MM.1S (cell line): ENCODE measurements around the gene TPI1.
A peak's percentile ranks its signal among the peaks of the same experiment; 100 is the strongest.

Source experiments
- DNase-seq: peaks from one replicate; pipeline ENCODE4 v3.0.0-alpha.2; 2015
- H2AFZ ChIP-seq: fragments of 300-600 bp; sonication (generic); 2 replicates; pipeline ENCODE4 v1.6.0; 2016; ENCODE audit warnings: antibody characterized with exemption, low read length
- H3F3A ChIP-seq: fragments of 300-600 bp; sonication (generic); 2 replicates; pipeline ENCODE4 v1.6.1; 2016; ENCODE audit warnings: mild to moderate bottlenecking, antibody characterized with exemption, low read length, moderate library complexity, mixed read lengths; ENCODE audit not compliant: insufficient read depth
- H3K27ac ChIP-seq: fragments of 300-600 bp; sonication (generic); 2 replicates; pipeline ENCODE4 v1.5.1; 2016; ENCODE audit warnings: mild to moderate bottlenecking, low read length
- H3K27me3 ChIP-seq: fragments of 300-600 bp; sonication (generic); replicated peaks from 2 replicates; pipeline ENCODE4 v1.6.0; 2016; ENCODE audit warnings: low read length; ENCODE audit not compliant: insufficient read depth
- H3K36me3 ChIP-seq: fragments of 300-600 bp; sonication (generic); replicated peaks from 2 replicates; pipeline ENCODE4 v1.6.1; 2016; ENCODE audit warnings: mild to moderate bottlenecking, low read length, mixed read lengths; ENCODE audit not compliant: insufficient read depth
- H3K4me1 ChIP-seq: fragments of 300-600 bp; sonication (generic); 2 replicates; pipeline ENCODE4 v1.6.1; 2016; ENCODE audit warnings: low read length, mixed read lengths
- H3K4me2 ChIP-seq: fragments of 300-600 bp; sonication (generic); 2 replicates; pipeline ENCODE4 v1.6.0; 2016; ENCODE audit warnings: low read depth, low read length
- H3K4me3 ChIP-seq: fragments of 300-600 bp; sonication (generic); 2 replicates; pipeline ENCODE4 v1.5.1; 2016; ENCODE audit warnings: low read length, mixed read lengths
- H3K79me2 ChIP-seq: fragments of 300-600 bp; sonication (generic); 2 replicates; pipeline ENCODE4 v1.6.1; 2016; ENCODE audit warnings: mixed run types, low read length, mixed read lengths
- H3K9ac ChIP-seq: fragments of 300-600 bp; sonication (generic); 2 replicates; pipeline ENCODE4 v1.6.1; 2016; ENCODE audit warnings: low read length, mixed read lengths
- H3K9me2 ChIP-seq: fragments of 300-600 bp; sonication (generic); replicated peaks from 2 replicates; pipeline ENCODE4 v1.6.1; 2016; ENCODE audit warnings: mild to moderate bottlenecking, low read length, mixed read lengths; ENCODE audit not compliant: insufficient read depth
- H3K9me3 ChIP-seq: fragments of 300-600 bp; sonication (generic); replicated peaks from 2 replicates; pipeline ENCODE4 v1.6.1; 2016; ENCODE audit warnings: mild to moderate bottlenecking, low read length, mixed read lengths; ENCODE audit not compliant: insufficient read depth
- H4K20me1 ChIP-seq: fragments of 300-600 bp; sonication (generic); 2 replicates; pipeline ENCODE4 v1.6.1; 2016; ENCODE audit warnings: mild to moderate bottlenecking, low read length, moderate library complexity, mixed read lengths; ENCODE audit not compliant: insufficient read depth
- EZH2 ChIP-seq: fragments of 300-600 bp; sonication (generic); optimal IDR thresholded peaks from 2 replicates; pipeline ENCODE3; 2017; ENCODE audit warnings: low read depth, mild to moderate bottlenecking, antibody characterized with exemption, low read length, mixed read lengths
- EZH2phosphoT487 ChIP-seq: fragments of 300-600 bp; sonication (generic); IDR thresholded peaks from 2 replicates; pipeline ENCODE4 v1.6.1; 2018; ENCODE audit warnings: antibody characterized with exemption, low read length
- TF ChIP-seq, protein P1 (sequence below): fragments of 300-600 bp; sonication (generic); IDR thresholded peaks from 2 replicates; pipeline ENCODE4 v1.5.1; 2016; ENCODE audit warnings: antibody characterized with exemption, low read length, mixed read lengths

The TPI1 gene

GRCh38 chr12:6838854-6839253, 28.5 kb upstream of the TPI1 start:
- Histone ChIP-seq H3K4me3 (no peak overlapping the region), H2AFZ (no peak overlapping the region), H3K27ac (no peak overlapping the region), H3K9me3 (no peaks in the 10 kb centered on the region), H3K9ac (no peak overlapping the region), H3K4me2 (no peak overlapping the region), H3K4me1 (peaks cover 11% of the 10 kb centered on the region), H3K27me3 (0 out of 2 replicates have a peak, but pooled peaks cover 2% of the 10 kb centered on the region), H3F3A (no peaks in the 10 kb centered on the region), H4K20me1 (no peaks in the 10 kb centered on the region), H3K36me3 (no peaks in the 10 kb centered on the region), H3K79me2 (no peaks in the 10 kb centered on the region), H3K9me2 (no peaks in the 10 kb centered on the region)
- TF ChIP-seq, protein P1, sequence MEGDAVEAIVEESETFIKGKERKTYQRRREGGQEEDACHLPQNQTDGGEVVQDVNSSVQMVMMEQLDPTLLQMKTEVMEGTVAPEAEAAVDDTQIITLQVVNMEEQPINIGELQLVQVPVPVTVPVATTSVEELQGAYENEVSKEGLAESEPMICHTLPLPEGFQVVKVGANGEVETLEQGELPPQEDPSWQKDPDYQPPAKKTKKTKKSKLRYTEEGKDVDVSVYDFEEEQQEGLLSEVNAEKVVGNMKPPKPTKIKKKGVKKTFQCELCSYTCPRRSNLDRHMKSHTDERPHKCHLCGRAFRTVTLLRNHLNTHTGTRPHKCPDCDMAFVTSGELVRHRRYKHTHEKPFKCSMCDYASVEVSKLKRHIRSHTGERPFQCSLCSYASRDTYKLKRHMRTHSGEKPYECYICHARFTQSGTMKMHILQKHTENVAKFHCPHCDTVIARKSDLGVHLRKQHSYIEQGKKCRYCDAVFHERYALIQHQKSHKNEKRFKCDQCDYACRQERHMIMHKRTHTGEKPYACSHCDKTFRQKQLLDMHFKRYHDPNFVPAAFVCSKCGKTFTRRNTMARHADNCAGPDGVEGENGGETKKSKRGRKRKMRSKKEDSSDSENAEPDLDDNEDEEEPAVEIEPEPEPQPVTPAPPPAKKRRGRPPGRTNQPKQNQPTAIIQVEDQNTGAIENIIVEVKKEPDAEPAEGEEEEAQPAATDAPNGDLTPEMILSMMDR = no peak
- TF ChIP-seq EZH2 (no peak), EZH2phosphoT487 (no peak)
- DNase-seq = no peak

- Histone ChIP-seq H3F3A (no peaks in the 10 kb centered on the region), H3K79me2 (no peaks in the 10 kb centered on the region), H3K36me3 (no peaks in the 10 kb centered on the region), H3K9me3 (no peaks in the 10 kb centered on the region), H3K9me2 (no peaks in the 10 kb centered on the region), H3K27me3 (no peaks in the 10 kb centered on the region), H3K4me2 (peak overlapping the region; percentile 56), H3K9ac (peak overlapping the region; percentile 7; the same call in 1 of the 2 replicates), H3K4me3 (no peak overlapping the region), H3K27ac (peak overlapping the region; percentile 25; the same call in 1 of the 2 replicates), H4K20me1 (no peaks in the 10 kb centered on the region), H2AFZ (peak overlapping the region; percentile 72), H3K4me1 (peaks cover 11% of the 10 kb centered on the region)
- peak; percentile 84 for DNase-seq
- TF ChIP-seq EZH2 (no peak), EZH2phosphoT487 (no peak)
- TF ChIP-seq, protein P1 = no peak
Measured at GRCh38 chr12:6839482-6840201, 27.7 kb upstream of the TPI1 start.

- TF ChIP-seq, protein P1 = no peak
- TF ChIP-seq EZH2phosphoT487 = no peak
- TF ChIP-seq EZH2 = no peak
- peak overlapping the region; percentile 56 for H3K4me2 ChIP-seq
Measured at GRCh38 chr12:6840330-6840729, 27.0 kb upstream of the TPI1 start.

More at GRCh38 chr12:6840330-6840729, 27.0 kb upstream of the TPI1 start:
- no peaks in the 10 kb centered on the region for H3F3A ChIP-seq
- no peaks in the 10 kb centered on the region for H3K27me3 ChIP-seq
- H3K4me3 ChIP-seq = no peak overlapping the region
- DNase-seq = no peak
- H3K79me2 ChIP-seq = no peaks in the 10 kb centered on the region
- H3K4me1 ChIP-seq = peaks cover 11% of the 10 kb centered on the region
- H3K27ac ChIP-seq = peak overlapping the region; percentile 25; the same call in 1 of the 2 replicates
- peak overlapping the region; percentile 7; the same call in 1 of the 2 replicates for H3K9ac ChIP-seq
- H2AFZ ChIP-seq = peak overlapping the region; percentile 72
- H3K9me2 ChIP-seq = no peaks in the 10 kb centered on the region
- no peaks in the 10 kb centered on the region for H3K9me3 ChIP-seq
- no peaks in the 10 kb centered on the region for H3K36me3 ChIP-seq
- H4K20me1 ChIP-seq = no peaks in the 10 kb centered on the region
